Right lobe of liver (tissue), 6 donors: ENCODE measurements around the gene VEZF1. TPM values are rescaled to one million over a fixed set of nuclear protein-coding genes. Genes with fewer than 3 reads are reported as not detected.

ENCODE experiments used
- ATAC-seq, 4 donors: fragments of 200-7000 bp; cut with Tn5 transposase; one replicate each; pipeline ENCODE4 v1.9.1; 2020; ENCODE audit warnings: mild to moderate bottlenecking in 4 of 4, moderate library complexity in 4 of 4
- DNase-seq, 3 donors: peaks; one replicate each; pipeline ENCODE4 v3.0.0-alpha.2; 2020
- H3K27ac ChIP-seq, 3 donors: fragments of 200-600 bp; one replicate each; pipeline ENCODE4 v1.8.0; 2022
- H3K27me3 ChIP-seq, 2 donors: fragments of 200-600 bp; one replicate each; pipeline ENCODE4 v1.8.0; 2022
- H3K36me3 ChIP-seq, 4 donors: fragments of 200-600 bp; sonication (generic) in 1 of 4; one replicate each; pipeline versions ENCODE4 v1.5.1 to v1.8.0; 2017 to 2022; ENCODE audit warnings: control low read depth in 1 of 4
- H3K4me1 ChIP-seq, 4 donors: fragments of 200-600 bp; sonication (generic) in 1 of 4; one replicate each; pipeline versions ENCODE4 v1.5.1 to v1.8.0; 2017 to 2022; ENCODE audit warnings: control low read depth in 1 of 4
- H3K4me3 ChIP-seq, 3 donors: fragments of 200-600 bp; one replicate each; pipeline ENCODE4 v1.8.0; 2022
- H3K9me3 ChIP-seq, 4 donors: fragments of 200-600 bp; sonication (generic) in 1 of 4; one replicate each; pipeline versions ENCODE4 v1.5.1 to v1.8.0; 2017 to 2022; ENCODE audit warnings: control low read depth in 1 of 4
- POLR2A ChIP-seq: fragments of 450-650 bp; IDR thresholded peaks from one replicate; pipeline ENCODE4 v1.6.1; 2017; ENCODE audit warnings: antibody characterized with exemption, mild to moderate bottlenecking
- WGBS: methylation state at CpG from one replicate; pipeline ENCODE4 v1.1.6; 2018; ENCODE audit warnings: low coverage, low lambda C conversion rate; ENCODE audit not compliant: insufficient coverage; ENCODE audit errors: missing lambda C conversion rate; 5-methylcytosine and 5-hydroxymethylcytosine counted together
- intact Hi-C, 2 donors: fragments of 100-400 bp; cut with DNase I; formaldehyde crosslinking; loops; one replicate each; pipeline versions ENCODE4 v1.11.2 to v1.14.1; 2022
- total RNA-seq, 6 experiments: library from RNA; depleted of rRNA in 2 of 6; stranded (reverse); fragments of >200 nt in 2 of 6; fragmentation: NEBNext Ultra II Directional in 3 of 6; extraction: Animal tissue kit (Norgen Biotek cat#: 25700) in 3 of 6; gene quantifications; one replicate each; pipeline versions ENCODE4 v1.1.0 to v1.2.4, GENCODE V29; 2016 to 2023
- TF ChIP-seq, protein P1 (sequence below), 4 donors: fragments of 200-600 bp in 3 of 4; fragments of 450-650 bp in 1 of 4; IDR thresholded peaks; one replicate each; pipeline versions ENCODE4 v1.5.1 to v1.8.0; 2016 to 2022; ENCODE audit warnings: antibody characterized with exemption in 4 of 4, mild to moderate bottlenecking in 2 of 4
- donor health status: DM: no; HTN: yes; CAD: no.
- donor health status: DM: no; HTN: no; CAD: no.
- donor health status: DM: no; HTN: no; CAD: no.
- donor health status: DM: no; HTN: yes; CAD: no.
- donor health status: DM: no; HTN: yes; CAD: no.

VEZF1 gene
- total RNA-seq, 6 experiments from 2014 or later = 13.0 to 19.3 (median 14.6) TPM

DNA sequence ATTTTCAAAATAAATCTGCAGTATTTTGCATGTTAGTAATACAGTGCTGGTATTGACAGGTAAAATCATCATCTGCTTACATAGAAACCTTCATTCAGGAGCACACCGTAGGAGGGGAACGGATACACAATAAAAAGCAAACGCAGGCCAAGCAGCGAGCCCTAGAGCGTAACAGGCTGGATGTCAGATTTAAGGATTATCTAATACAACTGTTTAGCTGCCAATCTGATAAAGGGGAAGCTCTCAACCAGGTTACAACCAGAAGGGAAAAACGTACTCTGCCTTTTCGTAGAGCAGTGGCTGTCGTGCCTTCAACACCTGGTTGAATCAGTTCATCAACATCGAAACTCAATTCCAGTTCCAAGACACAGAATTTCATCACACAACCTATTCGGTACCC, 16.5 kb downstream of the VEZF1 start:
- TF ChIP-seq POLR2A = no peak
- TF ChIP-seq, protein P1, sequence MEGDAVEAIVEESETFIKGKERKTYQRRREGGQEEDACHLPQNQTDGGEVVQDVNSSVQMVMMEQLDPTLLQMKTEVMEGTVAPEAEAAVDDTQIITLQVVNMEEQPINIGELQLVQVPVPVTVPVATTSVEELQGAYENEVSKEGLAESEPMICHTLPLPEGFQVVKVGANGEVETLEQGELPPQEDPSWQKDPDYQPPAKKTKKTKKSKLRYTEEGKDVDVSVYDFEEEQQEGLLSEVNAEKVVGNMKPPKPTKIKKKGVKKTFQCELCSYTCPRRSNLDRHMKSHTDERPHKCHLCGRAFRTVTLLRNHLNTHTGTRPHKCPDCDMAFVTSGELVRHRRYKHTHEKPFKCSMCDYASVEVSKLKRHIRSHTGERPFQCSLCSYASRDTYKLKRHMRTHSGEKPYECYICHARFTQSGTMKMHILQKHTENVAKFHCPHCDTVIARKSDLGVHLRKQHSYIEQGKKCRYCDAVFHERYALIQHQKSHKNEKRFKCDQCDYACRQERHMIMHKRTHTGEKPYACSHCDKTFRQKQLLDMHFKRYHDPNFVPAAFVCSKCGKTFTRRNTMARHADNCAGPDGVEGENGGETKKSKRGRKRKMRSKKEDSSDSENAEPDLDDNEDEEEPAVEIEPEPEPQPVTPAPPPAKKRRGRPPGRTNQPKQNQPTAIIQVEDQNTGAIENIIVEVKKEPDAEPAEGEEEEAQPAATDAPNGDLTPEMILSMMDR (IDR thresholded peaks at IDR 0.05) = no peak
- DNase-seq (peak in 1 of 3 donors; percentile 40), ATAC-seq (peak; percentile 28 to 85 (median 67))
- H3K27me3 ChIP-seq = no peaks in the 10 kb centered on the region
- no peak overlapping the region for H3K27ac ChIP-seq
- H3K4me1 ChIP-seq = peaks cover 0 to 33% (median 12%) of the 10 kb centered on the region in 4 donors
- peaks cover 0 to 29% (median 12%) of the 10 kb centered on the region in 4 donors for H3K36me3 ChIP-seq
- 39% methylated on average over 10 of the region's 10 CpGs for WGBS
- intact Hi-C loops = no loop called here
- no peak overlapping the region for H3K4me3 ChIP-seq
- no peaks in the 10 kb centered on the region for H3K9me3 ChIP-seq

- peaks cover 0 to 20% (median 8%) of the 10 kb centered on the region in 4 donors for H3K36me3 ChIP-seq
- WGBS = 37% methylated on average over 4 of the region's 4 CpGs
- ATAC-seq = no peak
- H3K9me3 ChIP-seq = no peaks in the 10 kb centered on the region
- intact Hi-C loops = no loop called here
- TF ChIP-seq, protein P1 (IDR thresholded peaks at IDR 0.05) = no peak
- TF ChIP-seq POLR2A = no peak
- H3K4me1 ChIP-seq = peaks cover 0 to 24% (median 11%) of the 10 kb centered on the region in 4 donors
- DNase-seq = no peak
- H3K27me3 ChIP-seq = no peaks in the 10 kb centered on the region
- no peak overlapping the region for H3K27ac ChIP-seq
- H3K4me3 ChIP-seq = no peak overlapping the region
These were observed 17.3 kb downstream of the VEZF1 start for GRCh38 chr17:57970710-57971109.

DNA sequence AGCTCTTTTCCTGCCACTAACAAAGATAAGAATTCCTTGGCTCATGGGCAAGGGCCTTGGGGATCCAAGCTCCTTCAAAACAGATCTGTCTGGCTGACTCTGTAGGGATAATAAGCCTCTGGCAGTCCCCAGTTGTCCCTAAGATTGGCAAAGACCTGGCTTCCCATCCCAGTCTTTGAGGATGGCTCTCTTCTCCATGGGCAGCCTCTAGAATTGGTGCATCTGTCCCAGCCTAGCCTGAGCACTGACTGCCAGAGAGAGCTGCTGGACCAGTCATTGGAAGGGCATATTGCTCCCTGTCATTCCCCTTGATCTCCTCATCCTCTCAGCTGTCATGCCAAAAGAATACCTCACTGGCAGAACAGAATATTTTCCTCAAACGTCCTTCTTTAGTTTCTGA, 19.6 kb downstream of the VEZF1 start:
- no peak overlapping the region for H3K27ac ChIP-seq
- ATAC-seq = no peak
- H3K27me3 ChIP-seq = no peaks in the 10 kb centered on the region
- no peak overlapping the region for H3K4me3 ChIP-seq
- H3K9me3 ChIP-seq = no peaks in the 10 kb centered on the region
- H3K36me3 ChIP-seq = peaks cover 0 to 6% (median 3%) of the 10 kb centered on the region in 4 donors
- H3K4me1 ChIP-seq = peaks cover 0 to 11% (median 4%) of the 10 kb centered on the region in 4 donors
- TF ChIP-seq POLR2A = no peak
- TF ChIP-seq, protein P1 (IDR thresholded peaks at IDR 0.05) = no peak
- 36% methylated on average over 1 of the region's 1 CpG for WGBS
- intact Hi-C loops = no loop called here
- no peak for DNase-seq

DNA sequence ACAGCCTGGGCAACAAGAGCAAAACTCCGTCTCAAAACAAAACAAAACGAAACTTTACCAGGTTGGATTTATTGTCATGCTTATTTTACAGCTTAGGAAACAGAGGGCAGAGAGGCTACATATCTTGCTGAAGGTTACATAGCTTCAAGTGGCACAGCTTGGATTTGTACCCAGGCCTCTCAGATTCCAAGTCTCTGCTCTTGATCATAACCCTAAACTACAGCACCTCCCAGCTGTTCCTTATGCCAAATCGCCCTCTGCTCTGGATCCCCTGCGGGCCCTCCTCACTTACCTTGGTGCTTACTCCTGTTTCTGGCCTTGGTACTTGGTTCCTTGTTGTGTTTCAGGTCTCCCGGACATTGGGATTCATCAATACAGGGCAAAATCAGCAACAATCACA, 21.2 kb downstream of the VEZF1 start:
- Histone ChIP-seq H3K9me3 (no peaks in the 10 kb centered on the region), H3K4me3 (no peak overlapping the region), H3K36me3 (no peaks in the 10 kb centered on the region), H3K4me1 (peaks cover 0 to 6% (median 1%) of the 10 kb centered on the region in 4 donors), H3K27me3 (no peaks in the 10 kb centered on the region), H3K27ac (no peak overlapping the region)
- no peak for DNase-seq
- ATAC-seq = no peak
- no peak for TF ChIP-seq POLR2A
- TF ChIP-seq, protein P1 (IDR thresholded peaks at IDR 0.05) = no peak
- intact Hi-C loops = no loop called here
- 84% methylated on average over 3 of the region's 5 CpGs for WGBS

DNA sequence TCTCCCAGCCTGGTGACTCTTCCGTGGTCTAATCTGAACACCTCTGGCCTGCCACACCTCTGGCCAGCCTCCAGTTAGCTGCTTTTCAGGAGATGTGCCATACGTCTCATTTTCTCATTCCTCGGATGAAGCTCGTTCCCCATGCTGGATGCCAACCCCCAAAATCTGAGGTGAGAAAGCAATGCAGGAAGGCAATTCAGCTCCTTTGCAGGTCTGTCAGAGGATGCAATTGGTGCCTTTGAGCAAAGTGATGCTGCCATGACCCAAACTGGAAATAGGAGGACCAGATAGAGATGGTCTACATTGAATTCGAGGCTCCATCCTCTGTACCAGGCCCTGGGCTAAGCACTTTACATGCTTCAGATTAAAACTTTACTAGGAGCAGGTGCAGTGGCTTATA, 21.8 kb downstream of the VEZF1 start:
- DNase-seq (no peak), ATAC-seq (no peak)
- H3K4me1 ChIP-seq = no peaks in the 10 kb centered on the region
- intact Hi-C loops = no loop called here
- 80% methylated on average over 1 of the region's 5 CpGs for WGBS
- H3K9me3 ChIP-seq = no peaks in the 10 kb centered on the region
- no peak overlapping the region for H3K4me3 ChIP-seq
- TF ChIP-seq, protein P1 (IDR thresholded peaks at IDR 0.05) = no peak
- TF ChIP-seq POLR2A = no peak
- H3K27me3 ChIP-seq = no peaks in the 10 kb centered on the region
- H3K27ac ChIP-seq = no peak overlapping the region
- no peaks in the 10 kb centered on the region for H3K36me3 ChIP-seq
